ENCODE results near the gene ABR. TPM values are rescaled to one million over a fixed set of nuclear protein-coding genes. Genes with fewer than 3 reads are reported as not detected.

ABR gene
- polyA plus RNA-seq, 2 of the 4 experiments (the other 2 are of a cell fraction): 70.9 to 73.8 TPM

GRCh38 chr17:1030684-1031532 lies 148.9 kb downstream of the ABR start:
- H3K27ac ChIP-seq: no peak overlapping the region
- WGBS (ENCODE audit: missing lambda C conversion rate): 92% methylated on average over 40 of the region's 45 CpGs
- no peak for FAIRE-seq
- H3K4me2 ChIP-seq: no peak overlapping the region
- peak in 1 of 2 experiments; percentile 14; a peak in 3 of 6 replicates for ATAC-seq
- H3K9me3 ChIP-seq: no peaks in the 10 kb centered on the region
- H3K4me1 ChIP-seq: no peaks in the 10 kb centered on the region
- CTCF ChIA-PET: interaction anchor here (0.5 to 2.6 kb wide), 3 partner anchors 17 to 55 kb away, joined by 3 to 7 read pairs (median 3); no protein-coding TSS in a partner anchor
- TF ChIP-seq MAFK (IDR thresholded peaks at IDR 0.05; ENCODE audit: partially characterized antibody): no peak
- no peak for TF ChIP-seq USF2 (IDR thresholded peaks at IDR 0.05)
- TF ChIP-seq FOXS1 (CRISPR knock-in tag; IDR thresholded peaks at IDR 0.05): no peak
- TF ChIP-seq CBX2 (IDR thresholded peaks at IDR 0.05; ENCODE audit: borderline replicate concordance, low read depth): no peak
- TF ChIP-seq BCL3 (IDR thresholded peaks at IDR 0.05): no peak
- no peak for TF ChIP-seq E2F6 (IDR thresholded peaks at IDR 0.05; ENCODE audit: borderline replicate concordance, low read depth)
- TF ChIP-seq GATA3 (IDR thresholded peaks at IDR 0.05; ENCODE audit: borderline replicate concordance): no peak
- TF ChIP-seq NFE2L2 (conservative IDR thresholded peaks at IDR 0.05; ENCODE audit: low read length): no peak
- no peak for TF ChIP-seq HOXB13 (CRISPR knock-in tag; IDR thresholded peaks at IDR 0.05; ENCODE audit: low read depth)
- no peak for TF ChIP-seq MAZ (IDR thresholded peaks at IDR 0.05; ENCODE audit: borderline replicate concordance, low read depth, low read length)
- TF ChIP-seq ZNF302 (CRISPR knock-in tag; IDR thresholded peaks at IDR 0.05): no peak
- no peak for TF ChIP-seq KDM1A (IDR thresholded peaks at IDR 0.05; ENCODE audit: low read depth)
- no peak for TF ChIP-seq EHF (CRISPR knock-in tag; IDR thresholded peaks at IDR 0.05)
- no peak for TF ChIP-seq SMC3 (IDR thresholded peaks at IDR 0.05)
- DNase-seq (ENCODE audit: low read depth in 1 of 2, low spot score in 1 of 2): no peak
- POLR2A ChIA-PET: no interaction called here
- H3K4me3 ChIP-seq: no peak overlapping the region

GRCh38 chr17:1029922-1030644 lies 149.7 kb downstream of the ABR start:
- DNase-seq (ENCODE audit: low read depth in 1 of 2, low spot score in 1 of 2): no peak
- peak in 1 of 2 experiments; percentile 17; a peak in 3 of 6 replicates for ATAC-seq
- ChIA-PET CTCF (interaction anchor here (0.5 to 2.9 kb wide), 7 partner anchors 13 to 118 kb away, joined by 3 to 14 read pairs (median 3); no protein-coding TSS in a partner anchor), POLR2A (no interaction called here)
- Histone ChIP-seq H3K27ac (no peak overlapping the region), H3K4me1 (no peaks in the 10 kb centered on the region), H3K4me2 (no peak overlapping the region), H3K9me3 (no peaks in the 10 kb centered on the region), H3K4me3 (no peak overlapping the region)
- no peak for FAIRE-seq
- TF ChIP-seq CEBPB (IDR thresholded peaks at IDR 0.05) (no peak), ESRRA (IDR thresholded peaks at IDR 0.05; ENCODE audit: borderline replicate concordance, low read length) (no peak), NR3C1 (IDR thresholded peaks at IDR 0.05) (no peak), HOXB13 (CRISPR knock-in tag; IDR thresholded peaks at IDR 0.05; ENCODE audit: low read depth) (no peak), TFCP2L1 (CRISPR knock-in tag; IDR thresholded peaks at IDR 0.05) (no peak), ZSCAN20 (CRISPR knock-in tag; IDR thresholded peaks at IDR 0.05) (no peak), RAD21 (conservative IDR thresholded peaks at IDR 0.05 in 1 of 2, IDR thresholded peaks at IDR 0.05 in 1 of 2) (no peak)
- 83% methylated on average over 18 of the region's 20 CpGs for WGBS (ENCODE audit: missing lambda C conversion rate)
